Effector CD4-positive, alpha-beta T cell (primary cell): ENCODE measurements around the gene PRR35.

ENCODE experiments used
- DNase-seq: peaks from one replicate; pipeline ENCODE4 v3.0.0-alpha.2; 2020

The PRR35 gene

GRCh38 chr16:528111-529011, 31.8 kb upstream of the PRR35 start:
- no peak for DNase-seq

GRCh38 chr16:529012-529575, 31.1 kb upstream of the PRR35 start:
- DNase-seq: no peak

GRCh38 chr16:530111-530817, 29.9 kb upstream of the PRR35 start:
- DNase-seq: no peak

GRCh38 chr16:531494-532125, 28.6 kb upstream of the PRR35 start:
- no peak for DNase-seq

GRCh38 chr16:533391-534123, 26.6 kb upstream of the PRR35 start:
- no peak for DNase-seq

- no peak for DNase-seq
Observed at GRCh38 chr16:534135-534534, 26.1 kb upstream of the PRR35 start.

GRCh38 chr16:534856-535445, 25.2 kb upstream of the PRR35 start:
- no peak for DNase-seq

- no peak for DNase-seq
Observed at GRCh38 chr16:535446-536405, 24.5 kb upstream of the PRR35 start.

GRCh38 chr16:536746-537145, 23.4 kb upstream of the PRR35 start:
- no peak for DNase-seq

GRCh38 chr16:537415-538335, 22.5 kb upstream of the PRR35 start:
- no peak for DNase-seq

GRCh38 chr16:539901-540530, 20.2 kb upstream of the PRR35 start:
- DNase-seq: no peak

- no peak for DNase-seq
Observed at GRCh38 chr16:540645-541340, 19.4 kb upstream of the PRR35 start.

GRCh38 chr16:543301-544164, 16.7 kb upstream of the PRR35 start:
- DNase-seq: no peak

GRCh38 chr16:544517-544916, 15.7 kb upstream of the PRR35 start:
- DNase-seq: no peak

- DNase-seq: peak; percentile 37
Observed at GRCh38 chr16:546909-547770, 13.1 kb upstream of the PRR35 start.

- no peak for DNase-seq
Observed at GRCh38 chr16:548586-548985, 11.6 kb upstream of the PRR35 start.
